ENCODE data around the gene C3. TPM values are rescaled to one million over a fixed set of nuclear protein-coding genes. Genes with fewer than 3 reads are reported as not detected.

Gene C3
- total and polyA plus RNA-seq, 2 of the 13 experiments (the other 11 are each of a cell fraction or from before 2014, with no cell fraction given): 1,455 to 6,272 TPM

DNA sequence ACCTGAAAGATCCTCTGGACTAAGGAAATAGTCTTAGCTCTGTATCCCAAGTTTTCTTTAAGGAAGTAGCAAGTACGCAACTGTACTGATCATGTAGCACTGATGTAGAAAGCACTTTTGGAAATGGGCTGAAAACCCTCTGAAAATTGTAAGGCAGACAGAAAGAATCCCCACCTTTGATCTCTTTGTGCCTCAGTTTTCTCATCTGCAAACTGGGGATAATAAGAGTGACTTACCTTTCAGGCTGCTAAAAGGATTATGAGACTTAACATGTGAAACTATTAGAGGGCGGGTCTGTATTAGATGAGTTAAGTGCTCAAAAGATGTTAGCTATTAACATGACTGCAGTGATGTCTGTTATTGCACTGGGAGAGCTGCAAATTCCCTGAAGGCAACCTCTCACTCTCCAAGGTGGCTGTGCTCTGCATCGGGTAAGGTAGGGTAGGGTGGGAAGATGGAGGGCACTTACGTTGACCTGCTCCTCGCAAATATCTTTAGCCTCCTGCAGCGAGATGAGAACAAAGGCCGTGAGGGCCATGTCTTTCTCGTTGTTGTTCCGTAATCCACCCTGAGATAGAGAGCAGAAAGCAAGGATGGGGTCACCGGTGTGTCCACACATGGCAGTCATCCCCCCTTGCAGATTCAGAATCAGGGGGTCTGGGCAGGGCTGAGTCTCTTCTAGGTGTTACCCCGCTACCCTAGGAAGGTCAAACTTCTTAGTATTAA, 30.1 kb downstream of the C3 start:
- Histone ChIP-seq H3K79me2 (ENCODE audit: insufficient read depth, low read length) (no peaks in the 10 kb centered on the region), H4K20me1 (ENCODE audit: insufficient read depth, low read length) (peaks cover 60% of the 10 kb centered on the region), H3K9me3 (ENCODE audit: low read length) (no peaks in the 10 kb centered on the region), H3K36me3 (replicated peaks in 1 of 2; ENCODE audit: control insufficient read depth in 1 of 2, insufficient read depth in 2 of 2, low read length in 2 of 2) (peaks cover 45 to 87% of the 10 kb centered on the region in 2 experiments), H3K27ac (ENCODE audit: extremely low read length, insufficient read depth, low read length) (no peak overlapping the region), H2AFZ (ENCODE audit: low read length) (no peak overlapping the region), H3K9ac (ENCODE audit: insufficient read depth, low read depth, low read length) (no peak overlapping the region), H3K27me3 (ENCODE audit: control insufficient read depth in 1 of 2, insufficient read depth in 2 of 2, low read length in 2 of 2) (no peaks in the 10 kb centered on the region), H3K4me3 (replicated peaks in 1 of 3; ENCODE audit: insufficient read depth in 1 of 3, low read depth in 2 of 3, low read length in 3 of 3) (no peak overlapping the region), H3K4me2 (ENCODE audit: low read depth, low read length) (no peak overlapping the region), H3K4me1 (ENCODE audit: insufficient read depth, low read length) (no peaks in the 10 kb centered on the region)
- CTCF ChIA-PET (ENCODE audit: low intra/inter-chr PET ratio, low total read pairs): no interaction called here
- in situ Hi-C loops (cut with HindIII; ENCODE audit: extremely low pct_ligation_motif_present, low pct_unique_long_range_greater_than_20kb) (no loop called here), intact Hi-C loops (cut with micrococcal nuclease; ENCODE audit: unreplicated experiment) (no loop called here)
- FAIRE-seq (no peak), DNase-seq (ENCODE audit: low spot score) (no peak), ATAC-seq (no peak)
- BruUV-seq (replicated peaks): TSS peak; percentile 7
- WGBS (ENCODE audit: low lambda C conversion rate): 98% methylated on average over 10 of the region's 11 CpGs
- TF ChIP-seq CHD4 (IDR thresholded peaks at IDR 0.05; ENCODE audit: borderline replicate concordance, low read length) (peak; percentile 45; the same call in 1 of the 2 replicates), ZNF607 (CRISPR knock-in tag; IDR thresholded peaks at IDR 0.05; ENCODE audit: borderline replicate concordance) (0 out of 2 replicates have a peak, but pooled peaks have one; percentile 34), ZNF629 (CRISPR knock-in tag; conservative IDR thresholded peaks at IDR 0.05) (peak; percentile 82), MED13 (CRISPR knock-in tag; IDR thresholded peaks at IDR 0.05) (no peak), POLR2AphosphoS5 (IDR thresholded peaks at IDR 0.05; ENCODE audit: low read depth, low read length) (0 out of 2 replicates have a peak, but pooled peaks have one; percentile 24), RBM22 (optimal IDR thresholded peaks at IDR 0.05; ENCODE audit: low read length) (peak; percentile 95), ZNF451 (CRISPR knock-in tag; IDR thresholded peaks at IDR 0.05) (no peak), ZNF44 (CRISPR knock-in tag; IDR thresholded peaks at IDR 0.05) (no peak), RBFOX2 (IDR thresholded peaks at IDR 0.05; ENCODE audit: low read depth, low read length) (peak; percentile 66), ZNF225 (CRISPR knock-in tag; IDR thresholded peaks at IDR 0.05) (no peak), ZNF557 (CRISPR knock-in tag; IDR thresholded peaks at IDR 0.05) (no peak), POLR2G (IDR thresholded peaks at IDR 0.05; ENCODE audit: low read depth, low read length) (peak; percentile 12; the same call in 1 of the 2 replicates), POLR2A (IDR thresholded peaks at IDR 0.05; ENCODE audit: insufficient read depth in 1 of 2, low read depth in 2 of 2, low read length in 2 of 2) (peak; percentile 47 to 53; a peak in 2 of 4 replicates)
- POLR2A ChIA-PET: interaction anchor here (0.7 to 1.4 kb wide), 2 partner anchors 47 to 63 kb away, joined by 3 to 4 read pairs; partner anchors contain the start of gene GPR108
